Smooth muscle cell (in vitro differentiated cells): Measurements from ENCODE around the gene TMEM132D. TPM values are rescaled to one million over a fixed set of nuclear protein-coding genes. Genes with fewer than 3 reads are reported as not detected.
A peak's percentile ranks its signal among the peaks of the same experiment; 100 is the strongest.

Experiments used
- DNase-seq: peaks from one replicate; lab custom pipeline; 2025; ENCODE audit not compliant: unreplicated experiment; lab: John Stamatoyannopoulos, UW
- H2AFZ ChIP-seq: fragments of 200-600 bp; sonication (generic); 2 replicates; pipeline ENCODE4 v1.6.0; 2016; ENCODE audit warnings: antibody characterized with exemption, low read depth, mild to moderate bottlenecking
- H3F3A ChIP-seq: fragments of 200-600 bp; sonication (generic); 2 replicates; pipeline ENCODE4 v1.6.0; 2017; ENCODE audit warnings: antibody characterized with exemption, low read depth
- H3K27ac ChIP-seq: fragments of 200-600 bp; sonication (generic); 2 replicates; pipeline ENCODE4 v1.5.1; 2016; ENCODE audit warnings: low read depth, mild to moderate bottlenecking
- H3K27me3 ChIP-seq: fragments of 200-600 bp; sonication (generic); 2 replicates; pipeline ENCODE4 v1.6.1; 2016; ENCODE audit warnings: low read depth, mild to moderate bottlenecking
- H3K36me3 ChIP-seq: fragments of 200-600 bp; sonication (generic); 2 replicates; pipeline ENCODE4 v1.5.1; 2016; ENCODE audit warnings: low read depth
- H3K4me1 ChIP-seq: fragments of 200-600 bp; sonication (generic); 2 replicates; pipeline ENCODE4 v1.5.1; 2016; ENCODE audit warnings: low read depth
- H3K4me2 ChIP-seq: fragments of 200-600 bp; sonication (generic); 2 replicates; pipeline ENCODE4 v1.6.0; 2016; ENCODE audit warnings: mild to moderate bottlenecking
- H3K4me3 ChIP-seq: fragments of 200-600 bp; sonication (generic); 2 replicates; pipeline ENCODE4 v1.5.1; 2016; ENCODE audit warnings: mild to moderate bottlenecking
- H3K79me2 ChIP-seq: fragments of 200-600 bp; sonication (generic); 2 replicates; pipeline ENCODE4 v1.6.0; 2016; ENCODE audit warnings: low read depth, mild to moderate bottlenecking
- H3K9ac ChIP-seq: fragments of 200-600 bp; sonication (generic); 2 replicates; pipeline ENCODE4 v1.6.0; 2016; ENCODE audit warnings: low read depth
- H3K9me3 ChIP-seq: fragments of 200-600 bp; sonication (generic); replicated peaks from 2 replicates; pipeline ENCODE4 v1.5.1; 2016; ENCODE audit warnings: low read depth
- H4K20me1 ChIP-seq: fragments of 200-600 bp; sonication (generic); 2 replicates; pipeline ENCODE4 v1.6.0; 2016; ENCODE audit warnings: low read depth
- CTCF ChIP-seq: fragments of 200-600 bp; sonication (generic); IDR thresholded peaks from 2 replicates; pipeline ENCODE4 v1.5.1; 2017; ENCODE audit warnings: borderline replicate concordance, mild to moderate bottlenecking, antibody characterized with exemption; ENCODE audit not compliant: insufficient read depth, poor library complexity, severe bottlenecking
- WGBS: methylation state at CpG from one replicate; pipeline ENCODE4 v1.1.7; 2016; ENCODE audit warnings: low lambda C conversion rate; 5-methylcytosine and 5-hydroxymethylcytosine counted together
- polyA plus RNA-seq: library from polyadenylated mRNA; unstranded; fragments of >200 nt; fragmentation: Nextera tagmentation; extraction: Ambion mirVana; gene quantifications from 2 replicates; pipeline ENCODE4 v1.2.1, GENCODE V29; 2016
- total RNA-seq: library from RNA; depleted of rRNA; stranded (reverse); fragments of >200 nt; gene quantifications from 2 replicates; pipeline ENCODE4 v1.2.3, GENCODE V29; 2014

The TMEM132D gene
- total and polyA plus RNA-seq, 2 experiments from 2014 or later, result not detected

GRCh38 chr12:129200576-129200975 is 703.2 kb downstream of the TMEM132D start:
- no peaks in the 10 kb centered on the region for H3K27me3 ChIP-seq
- H3K36me3 ChIP-seq, result no peaks in the 10 kb centered on the region
- no peak for TF ChIP-seq CTCF
- no peak overlapping the region for H3K4me2 ChIP-seq
- H4K20me1 ChIP-seq, result no peaks in the 10 kb centered on the region
- H3K9me3 ChIP-seq, result no peaks in the 10 kb centered on the region
- H2AFZ ChIP-seq, result no peak overlapping the region
- WGBS, result 92% methylated on average over 8 of the region's 8 CpGs
- no peaks in the 10 kb centered on the region for H3K79me2 ChIP-seq
- H3F3A ChIP-seq, result no peaks in the 10 kb centered on the region
- no peak for DNase-seq
- no peak overlapping the region for H3K27ac ChIP-seq
- H3K9ac ChIP-seq, result no peak overlapping the region
- no peaks in the 10 kb centered on the region for H3K4me1 ChIP-seq
- no peak overlapping the region for H3K4me3 ChIP-seq

GRCh38 chr12:129196927-129197326 is 706.9 kb downstream of the TMEM132D start:
- H3K9me3 ChIP-seq, result no peaks in the 10 kb centered on the region
- H3K4me2 ChIP-seq, result no peak overlapping the region
- 96% methylated on average over 3 of the region's 3 CpGs for WGBS
- no peak overlapping the region for H3K9ac ChIP-seq
- no peaks in the 10 kb centered on the region for H3K79me2 ChIP-seq
- no peaks in the 10 kb centered on the region for H3K36me3 ChIP-seq
- no peaks in the 10 kb centered on the region for H3K4me1 ChIP-seq
- H3K4me3 ChIP-seq, result no peak overlapping the region
- TF ChIP-seq CTCF, result no peak
- H3K27ac ChIP-seq, result no peak overlapping the region
- H4K20me1 ChIP-seq, result no peaks in the 10 kb centered on the region
- DNase-seq, result no peak
- H3F3A ChIP-seq, result no peaks in the 10 kb centered on the region
- no peak overlapping the region for H2AFZ ChIP-seq
- H3K27me3 ChIP-seq, result no peaks in the 10 kb centered on the region

GRCh38 chr12:129195081-129195480 is 708.7 kb downstream of the TMEM132D start:
- 82% methylated on average over 2 of the region's 2 CpGs for WGBS
- Histone ChIP-seq H3K4me1 (no peaks in the 10 kb centered on the region), H3K36me3 (no peaks in the 10 kb centered on the region), H3K9ac (no peak overlapping the region), H2AFZ (no peak overlapping the region), H3F3A (no peaks in the 10 kb centered on the region), H3K9me3 (no peaks in the 10 kb centered on the region), H4K20me1 (no peaks in the 10 kb centered on the region), H3K4me3 (no peak overlapping the region), H3K79me2 (no peaks in the 10 kb centered on the region), H3K27me3 (no peaks in the 10 kb centered on the region), H3K27ac (no peak overlapping the region), H3K4me2 (no peak overlapping the region)
- no peak for TF ChIP-seq CTCF
- DNase-seq, result no peak

GRCh38 chr12:129193263-129193871 is 710.5 kb downstream of the TMEM132D start:
- Histone ChIP-seq H2AFZ (no peak overlapping the region), H3K27me3 (no peaks in the 10 kb centered on the region), H3K4me2 (no peak overlapping the region), H3K36me3 (no peaks in the 10 kb centered on the region), H3F3A (no peaks in the 10 kb centered on the region), H3K4me3 (no peak overlapping the region), H3K9me3 (no peaks in the 10 kb centered on the region), H3K79me2 (no peaks in the 10 kb centered on the region), H4K20me1 (no peaks in the 10 kb centered on the region), H3K9ac (no peak overlapping the region), H3K4me1 (no peaks in the 10 kb centered on the region), H3K27ac (no peak overlapping the region)
- peak; percentile 58 for TF ChIP-seq CTCF
- 53% methylated on average over 4 of the region's 4 CpGs for WGBS
- no peak for DNase-seq
